OCI-LY3 (cell line): ENCODE measurements around the gene GON4L.
"Not testable (repeated sequence)": the region's sequence is repeated elsewhere in the genome, so short reads cannot be mapped to it uniquely, and the experiment has no call there.

Experiments
- H2AFZ ChIP-seq: fragments of 200-600, 300-600 bp; shearing (Covaris generic); 2 replicates; pipeline ENCODE4 v1.6.0; 2014; ENCODE audit warnings: antibody characterized with exemption, low read depth, low read length
- H3K27ac ChIP-seq: fragments of 200-600, 300-600 bp; sonication (generic); 2 replicates; pipeline ENCODE4 v1.5.1; 2014; ENCODE audit warnings: mild to moderate bottlenecking, low read length, moderate library complexity, mixed read lengths
- H3K27me3 ChIP-seq: fragments of 200-600, 300-600 bp; sonication (generic); 2 replicates; pipeline ENCODE4 v1.6.1; 2014; ENCODE audit warnings: low read depth, low read length, mixed read lengths
- H3K36me3 ChIP-seq: fragments of 200-600, 300-600 bp; sonication (generic); replicated peaks from 2 replicates; pipeline ENCODE3; 2014; ENCODE audit warnings: low read depth, low read length, mixed read lengths
- H3K4me1 ChIP-seq: fragments of 300-600, 200-600 bp; sonication (generic); 2 replicates; pipeline ENCODE4 v1.6.1; 2014; ENCODE audit warnings: low read length, mixed read lengths
- H3K4me2 ChIP-seq: fragments of 200-600, 300-600 bp; sonication (generic); 2 replicates; pipeline ENCODE4 v1.6.1; 2014; ENCODE audit warnings: low read length, mixed read lengths
- H3K4me3 ChIP-seq: fragments of 300-600, 200-600 bp; sonication (generic); 2 replicates; pipeline ENCODE4 v1.5.1; 2014; ENCODE audit warnings: antibody characterized with exemption, mild to moderate bottlenecking, low read length, moderate library complexity
- H3K79me2 ChIP-seq: fragments of 300-600, 200-600 bp; shearing (Covaris generic); 2 replicates; pipeline ENCODE4 v1.6.1; 2014; ENCODE audit warnings: mild to moderate bottlenecking, low read length, mixed read lengths
- H3K9ac ChIP-seq: fragments of 300-600, 200-600 bp; shearing (Covaris generic); 2 replicates; pipeline ENCODE4 v1.6.0; 2014; ENCODE audit warnings: mild to moderate bottlenecking, low read length, moderate library complexity
- H3K9me3 ChIP-seq: fragments of 200-600, 300-600 bp; shearing (Covaris generic); 2 replicates; pipeline ENCODE4 v1.6.1; 2014; ENCODE audit warnings: low read length, mixed read lengths; ENCODE audit not compliant: insufficient read depth
- H4K20me1 ChIP-seq: fragments of 200-600, 300-600 bp; sonication (generic); 2 replicates; pipeline ENCODE4 v1.6.1; 2016; ENCODE audit warnings: low read length, mixed read lengths; ENCODE audit not compliant: insufficient read depth
- CTCF ChIP-seq: fragments of 200-600, 300-600 bp; sonication (generic); IDR thresholded peaks from 2 replicates; pipeline ENCODE4 v1.5.1; 2014; ENCODE audit warnings: antibody characterized with exemption, low read length, low read depth
- EZH2phosphoT487 ChIP-seq: fragments of 200-600 bp; shearing (Covaris generic); IDR thresholded peaks from 2 replicates; pipeline ENCODE4 v1.6.1; 2018; ENCODE audit warnings: antibody characterized with exemption, mixed run types, low read depth

GON4L gene

GRCh38 chr1:155763090-155763815 is 93.8 kb downstream of the GON4L start:
- H3K27me3 ChIP-seq, H3K4me3 ChIP-seq, H3K9ac ChIP-seq, H3K27ac ChIP-seq, H3K9me3 ChIP-seq, H3K4me1 ChIP-seq, H3K4me2 ChIP-seq, H4K20me1 ChIP-seq, H2AFZ ChIP-seq, H3K79me2 ChIP-seq: not testable (repeated sequence)
- peaks cover 22% of the 10 kb centered on the region for H3K36me3 ChIP-seq

GRCh38 chr1:155761736-155762405 is 95.1 kb downstream of the GON4L start:
- no peak overlapping the region for H2AFZ ChIP-seq
- peaks cover 25% of the 10 kb centered on the region for H3K36me3 ChIP-seq
- H3K27ac ChIP-seq, result no peak overlapping the region
- H3K4me3 ChIP-seq, result no peak overlapping the region
- no peaks in the 10 kb centered on the region for H3K4me1 ChIP-seq
- H3K9ac ChIP-seq, result no peak overlapping the region
- TF ChIP-seq EZH2phosphoT487, result no peak
- no peak for TF ChIP-seq CTCF
- H3K4me2 ChIP-seq, result no peak overlapping the region
- H4K20me1 ChIP-seq, result no peaks in the 10 kb centered on the region
- H3K9me3 ChIP-seq, result no peaks in the 10 kb centered on the region
- no peaks in the 10 kb centered on the region for H3K79me2 ChIP-seq
- H3K27me3 ChIP-seq, result no peaks in the 10 kb centered on the region

GRCh38 chr1:155760751-155761475 is 96.1 kb downstream of the GON4L start:
- no peaks in the 10 kb centered on the region for H3K4me1 ChIP-seq
- H3K27ac ChIP-seq, result no peak overlapping the region
- H3K9me3 ChIP-seq, result no peaks in the 10 kb centered on the region
- no peaks in the 10 kb centered on the region for H3K27me3 ChIP-seq
- no peaks in the 10 kb centered on the region for H4K20me1 ChIP-seq
- H3K36me3 ChIP-seq, result peaks cover 29% of the 10 kb centered on the region
- TF ChIP-seq CTCF (no peak), EZH2phosphoT487 (no peak)
- no peaks in the 10 kb centered on the region for H3K79me2 ChIP-seq
- H3K4me3 ChIP-seq, result no peak overlapping the region
- no peak overlapping the region for H3K4me2 ChIP-seq
- no peak overlapping the region for H3K9ac ChIP-seq
- no peak overlapping the region for H2AFZ ChIP-seq

GRCh38 chr1:155759966-155760630 is 96.9 kb downstream of the GON4L start:
- Histone ChIP-seq H3K27ac (no peak overlapping the region), H3K79me2 (no peaks in the 10 kb centered on the region), H3K27me3 (no peaks in the 10 kb centered on the region), H3K9me3 (no peaks in the 10 kb centered on the region), H2AFZ (no peak overlapping the region), H3K4me1 (no peaks in the 10 kb centered on the region), H3K36me3 (peaks cover 31% of the 10 kb centered on the region), H4K20me1 (no peaks in the 10 kb centered on the region), H3K9ac (no peak overlapping the region), H3K4me2 (no peak overlapping the region), H3K4me3 (no peak overlapping the region)
- TF ChIP-seq EZH2phosphoT487, result no peak
- TF ChIP-seq CTCF, result no peak

- H3K9me3 ChIP-seq, H2AFZ ChIP-seq, H3K27ac ChIP-seq, H3K4me3 ChIP-seq, H3K4me1 ChIP-seq, H3K4me2 ChIP-seq, H4K20me1 ChIP-seq, H3K27me3 ChIP-seq, H3K79me2 ChIP-seq, H3K9ac ChIP-seq: not testable (repeated sequence)
- H3K36me3 ChIP-seq, result peaks cover 29% of the 10 kb centered on the region
These were observed 98.0 kb downstream of the GON4L start for GRCh38 chr1:155759017-155759416.

GRCh38 chr1:155748141-155748540 is 108.9 kb downstream of the GON4L start:
- H3K27ac ChIP-seq, H3K4me1 ChIP-seq, H3K27me3 ChIP-seq, H2AFZ ChIP-seq, H3K4me3 ChIP-seq, H3K4me2 ChIP-seq, H3K9me3 ChIP-seq, H3K36me3 ChIP-seq, H3K9ac ChIP-seq, H3K79me2 ChIP-seq, H4K20me1 ChIP-seq: not testable (repeated sequence)
